HG03097 (cell line): Measurements from ENCODE around the gene PHF10.
A peak's percentile ranks its signal among the peaks of the same experiment; 100 is the strongest.
"Not testable (repeated sequence)": the region's sequence is repeated elsewhere in the genome, so short reads cannot be mapped to it uniquely, and the experiment has no call there.

Experiments used
- ATAC-seq: cut with Tn5 transposase; IDR thresholded peaks from one replicate; pipeline ENCODE4 v1.9.1; 2021; ENCODE audit not compliant: unreplicated experiment, low FRiP score

The PHF10 gene

GRCh38 chr6:169723991-169724493 lies 258 bp downstream of the PHF10 start:
- peak; percentile 26 for ATAC-seq

- peak; percentile 28 for ATAC-seq
Measured at GRCh38 chr6:169723200-169723909, 945 bp downstream of the PHF10 start.

- ATAC-seq: no peak
Measured at GRCh38 chr6:169722362-169723199, 1.7 kb downstream of the PHF10 start.

GRCh38 chr6:169720207-169720855 lies 4.0 kb downstream of the PHF10 start:
- no peak for ATAC-seq

- ATAC-seq: no peak
Measured at GRCh38 chr6:169719117-169719516, 5.2 kb downstream of the PHF10 start.

- no peak for ATAC-seq
Measured at GRCh38 chr6:169714595-169714994, 9.7 kb downstream of the PHF10 start.

- no peak for ATAC-seq
Measured at GRCh38 chr6:169714178-169714577, 10.1 kb downstream of the PHF10 start.

- ATAC-seq: no peak
Measured at GRCh38 chr6:169710009-169710408, 14.3 kb downstream of the PHF10 start.

GRCh38 chr6:169709293-169709692 lies 15.0 kb downstream of the PHF10 start:
- ATAC-seq: no peak

- ATAC-seq: no peak
Measured at GRCh38 chr6:169707772-169708171, 16.5 kb downstream of the PHF10 start.

- no peak for ATAC-seq
Measured at GRCh38 chr6:169702840-169703246, 21.5 kb downstream of the PHF10 start.

- ATAC-seq: peak; percentile 96
Measured at GRCh38 chr6:169701954-169702839, 22.1 kb downstream of the PHF10 start, which contains the start of the genes C6orf120 and WDR27. Gene C6orf120, plus strand, starts transcription at chr6:169702126. Its CDS starts 334 bp downstream, at chr6:169702460. Gene WDR27, minus strand, starts transcription at chr6:169702029. Its CDS starts 13,024 bp downstream, at chr6:169689005.

GRCh38 chr6:169701311-169701953 lies 22.9 kb downstream of the PHF10 start:
- peak; percentile 16 for ATAC-seq

- no peak for ATAC-seq
Measured at GRCh38 chr6:169700296-169700695, 24.0 kb downstream of the PHF10 start.

- not testable (repeated sequence) for ATAC-seq
Measured at GRCh38 chr6:169697115-169697514, 27.2 kb downstream of the PHF10 start.

- ATAC-seq: no peak
Measured at GRCh38 chr6:169695131-169695530, 29.2 kb downstream of the PHF10 start.

- ATAC-seq: no peak
Measured at GRCh38 chr6:169692516-169692915, 31.8 kb downstream of the PHF10 start.

GRCh38 chr6:169691260-169691659 lies 33.0 kb downstream of the PHF10 start:
- ATAC-seq: no peak

GRCh38 chr6:169689287-169689686 lies 35.0 kb downstream of the PHF10 start:
- no peak for ATAC-seq
